Dedifferentiated amniotic fluid mesenchymal stem cell (primary cell): Measurements from ENCODE around the gene RCCD1.
"Not testable (repeated sequence)": the region's sequence is repeated elsewhere in the genome, so short reads cannot be mapped to it uniquely, and the experiment has no call there.

Experiments used
- DNase-seq: peaks from one replicate; pipeline ENCODE4 v3.0.0-alpha.2; 2016; ENCODE audit errors: extremely low spot score

The RCCD1 gene

DNA sequence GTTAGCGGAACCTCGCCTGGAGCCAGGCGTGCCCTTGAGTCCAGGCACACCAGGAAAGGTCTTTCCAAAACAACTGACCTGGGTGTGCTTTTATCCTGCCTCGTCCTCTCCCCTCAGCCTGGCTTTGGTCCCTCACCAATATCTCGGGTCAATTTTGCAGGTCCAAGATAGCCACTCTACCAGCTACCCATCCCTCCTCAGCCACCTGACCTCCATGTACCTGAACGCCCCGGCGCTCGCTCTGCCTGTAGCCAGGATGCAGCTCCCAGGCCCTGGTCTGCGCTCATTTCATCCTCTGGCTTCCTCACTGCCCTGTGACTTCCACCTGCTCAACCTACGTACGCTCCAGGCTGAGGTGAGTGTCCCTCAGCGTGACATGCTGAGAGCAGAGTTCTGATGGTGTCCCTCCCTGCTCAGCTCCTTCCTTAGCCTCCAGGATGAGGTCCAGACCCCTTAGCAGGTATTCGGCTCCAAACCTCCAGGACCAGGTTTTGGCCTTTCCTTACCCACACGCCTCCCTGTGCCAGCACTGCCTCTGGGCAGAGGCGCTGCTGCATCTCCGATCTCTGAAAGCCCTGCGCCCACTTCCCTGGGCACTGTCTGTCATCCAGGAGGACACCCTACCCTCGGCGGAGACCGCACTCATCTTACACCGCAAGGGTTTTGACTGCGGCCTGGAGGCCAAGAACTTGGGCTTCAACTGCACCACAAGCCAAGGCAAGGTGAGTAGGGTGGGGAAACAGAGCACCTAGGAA, 36.5 kb upstream of the RCCD1 start:
- DNase-seq = no peak

DNA sequence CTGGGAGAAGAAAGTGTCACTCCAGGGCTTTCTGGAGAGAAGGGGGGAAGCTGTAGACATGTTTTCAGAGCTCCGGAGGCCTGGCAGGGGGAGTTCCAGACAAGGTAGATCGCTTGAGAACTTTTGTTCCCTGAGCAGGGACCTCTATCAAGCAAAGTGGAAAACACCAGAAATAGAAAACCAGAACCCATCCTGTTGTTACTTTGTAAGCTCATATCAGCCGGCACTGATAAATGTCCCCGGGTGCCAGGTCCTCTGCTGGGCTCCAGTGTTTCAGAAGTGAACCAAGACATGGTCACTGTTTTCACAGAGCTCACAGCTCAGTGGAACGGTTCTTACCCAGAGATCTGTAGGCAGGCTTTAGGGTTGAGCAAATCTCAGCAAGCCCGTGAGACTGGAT, 35.8 kb upstream of the RCCD1 start:
- DNase-seq = no peak

DNA sequence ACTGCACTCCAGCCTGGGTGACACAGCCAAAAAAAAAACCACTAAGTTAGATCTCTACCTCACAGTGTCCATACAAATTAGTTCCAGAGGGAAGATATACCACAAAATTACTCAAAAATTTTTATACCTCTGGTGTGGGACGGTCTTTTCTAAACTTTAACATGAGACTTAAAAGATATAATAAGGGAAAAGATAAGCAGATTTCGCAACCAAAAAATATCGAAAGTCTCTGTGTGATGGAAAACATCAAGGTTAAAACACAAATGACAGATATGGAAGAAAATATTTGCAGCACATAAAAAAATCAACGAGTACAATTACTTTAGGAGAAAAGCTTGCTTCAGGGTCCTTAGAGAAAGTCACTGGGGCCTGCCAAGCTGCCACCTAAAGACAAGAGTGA, 32.8 kb upstream of the RCCD1 start:
- DNase-seq = no peak

DNA sequence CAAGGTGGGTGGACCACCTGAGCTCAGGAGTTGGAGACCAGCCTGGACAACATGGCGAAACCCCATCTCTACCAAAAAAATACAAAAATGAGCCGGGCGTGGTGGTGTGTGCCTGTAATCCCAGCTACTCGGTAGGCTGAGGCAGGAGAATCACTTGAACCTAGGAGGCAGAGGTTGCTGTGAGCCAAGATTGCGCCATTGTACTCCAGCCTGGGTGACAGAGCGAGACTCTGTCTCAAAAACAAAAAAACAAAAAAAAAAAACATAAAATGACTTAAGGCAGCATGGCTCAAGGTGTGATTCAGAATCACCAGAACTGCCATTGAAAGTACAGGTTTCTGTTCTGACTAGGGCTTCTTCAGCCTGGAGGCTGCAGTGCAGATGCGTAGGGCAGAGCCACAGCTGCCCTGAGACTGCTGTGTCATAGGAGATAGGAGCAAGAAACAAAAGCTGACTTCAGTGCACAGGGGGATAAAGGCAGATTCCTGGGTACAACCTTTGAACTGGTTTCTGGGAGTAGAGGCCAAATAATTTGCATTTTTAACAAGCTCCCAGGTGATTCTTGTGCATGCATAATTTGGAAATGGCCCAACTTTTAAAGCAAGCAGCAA, 31.9 kb upstream of the RCCD1 start:
- not testable (repeated sequence) for DNase-seq

DNA sequence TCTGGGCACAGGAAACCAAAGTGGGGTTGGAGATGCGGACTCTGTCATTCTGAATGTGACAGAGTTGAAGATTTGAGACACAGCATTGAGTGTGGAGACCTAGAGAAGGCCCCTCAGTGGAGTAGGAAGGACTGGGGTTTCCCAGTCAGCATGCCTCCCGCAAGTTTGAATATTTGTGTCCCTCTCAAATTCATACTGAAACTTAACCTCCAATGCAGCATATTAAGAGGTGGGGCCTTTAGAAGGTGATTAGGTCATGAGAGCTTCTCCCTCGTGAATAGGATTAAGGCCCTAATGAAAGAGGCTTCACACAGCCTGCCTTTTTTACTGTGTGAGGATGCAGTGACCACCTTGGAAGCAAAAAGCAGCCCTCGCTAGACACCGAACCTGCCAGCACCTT, 30.3 kb upstream of the RCCD1 start:
- no peak for DNase-seq

DNA sequence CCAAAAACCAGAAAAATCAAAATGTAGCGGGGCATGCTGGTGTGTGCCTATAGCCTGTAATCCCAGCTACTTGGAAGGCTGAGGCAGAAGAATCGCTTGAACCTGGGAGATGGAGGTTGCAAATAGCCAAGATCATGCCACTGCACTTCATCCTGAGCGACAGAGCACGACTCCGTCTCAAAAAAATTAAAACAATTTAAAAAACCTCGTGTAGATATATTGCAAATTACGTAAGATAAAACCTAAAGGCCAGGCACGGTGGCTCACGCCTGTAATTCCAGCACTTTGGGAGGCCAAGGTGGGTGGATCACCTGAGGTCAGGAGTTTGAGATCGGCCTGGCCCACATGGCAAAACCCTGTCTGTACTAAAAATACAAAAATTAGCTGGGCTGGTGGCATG, 27.9 kb upstream of the RCCD1 start:
- DNase-seq = not testable (repeated sequence)

DNA sequence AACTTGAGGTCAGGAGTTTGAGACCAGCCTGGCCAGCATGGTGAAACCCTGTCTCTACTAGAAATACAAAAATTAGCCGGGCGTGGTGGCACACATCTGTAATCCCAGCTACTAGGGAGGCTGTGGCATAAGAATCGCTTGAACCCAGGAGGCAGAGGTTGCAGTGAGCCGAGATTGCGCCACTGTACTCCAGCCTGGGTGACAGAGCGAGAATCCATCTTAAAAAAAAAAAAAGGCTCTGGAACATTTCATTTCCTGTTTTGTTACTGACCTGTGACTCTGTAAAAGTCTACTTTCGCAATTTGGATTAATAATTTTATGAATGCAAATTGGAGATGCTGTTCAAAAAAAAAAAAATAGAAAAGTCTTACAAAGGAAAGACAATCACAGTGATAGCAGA, 26.6 kb upstream of the RCCD1 start:
- not testable (repeated sequence) for DNase-seq

DNA sequence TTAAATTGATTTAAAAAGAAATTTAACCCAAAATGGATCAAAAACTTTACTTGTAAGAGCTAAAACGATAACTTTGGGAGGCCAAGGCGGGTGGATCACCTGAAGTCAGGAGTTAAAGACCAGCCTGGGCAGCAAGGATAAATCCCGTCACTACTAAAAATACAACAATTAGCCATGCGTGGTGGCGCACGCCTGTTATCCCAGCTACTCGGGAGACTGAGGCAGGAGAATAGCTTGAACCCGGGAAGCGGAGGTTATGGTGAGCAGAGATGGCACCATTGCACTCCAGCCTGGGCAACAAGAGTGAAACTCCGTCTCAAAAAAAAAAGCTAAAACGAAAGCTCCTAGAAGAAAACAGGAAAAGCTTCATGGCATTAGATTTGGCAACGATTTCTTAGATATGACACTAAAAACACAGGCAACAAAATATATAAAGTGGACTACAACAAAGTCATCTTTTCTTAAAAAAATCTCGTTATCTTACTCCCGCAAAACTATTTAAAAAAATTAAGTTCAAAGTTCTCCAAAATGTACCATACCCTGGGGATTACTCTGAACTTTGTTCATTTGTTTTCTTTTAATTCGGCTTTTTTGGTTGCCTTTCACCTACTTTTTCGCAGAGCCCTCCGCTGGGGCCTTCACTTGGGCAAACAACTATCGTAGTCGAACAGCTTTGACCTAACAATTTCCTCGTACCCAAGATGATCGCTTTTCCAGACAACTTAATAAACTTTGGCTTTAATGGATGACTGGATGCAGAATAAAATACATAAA, 25.3 kb upstream of the RCCD1 start:
- peak; percentile 18 for DNase-seq

DNA sequence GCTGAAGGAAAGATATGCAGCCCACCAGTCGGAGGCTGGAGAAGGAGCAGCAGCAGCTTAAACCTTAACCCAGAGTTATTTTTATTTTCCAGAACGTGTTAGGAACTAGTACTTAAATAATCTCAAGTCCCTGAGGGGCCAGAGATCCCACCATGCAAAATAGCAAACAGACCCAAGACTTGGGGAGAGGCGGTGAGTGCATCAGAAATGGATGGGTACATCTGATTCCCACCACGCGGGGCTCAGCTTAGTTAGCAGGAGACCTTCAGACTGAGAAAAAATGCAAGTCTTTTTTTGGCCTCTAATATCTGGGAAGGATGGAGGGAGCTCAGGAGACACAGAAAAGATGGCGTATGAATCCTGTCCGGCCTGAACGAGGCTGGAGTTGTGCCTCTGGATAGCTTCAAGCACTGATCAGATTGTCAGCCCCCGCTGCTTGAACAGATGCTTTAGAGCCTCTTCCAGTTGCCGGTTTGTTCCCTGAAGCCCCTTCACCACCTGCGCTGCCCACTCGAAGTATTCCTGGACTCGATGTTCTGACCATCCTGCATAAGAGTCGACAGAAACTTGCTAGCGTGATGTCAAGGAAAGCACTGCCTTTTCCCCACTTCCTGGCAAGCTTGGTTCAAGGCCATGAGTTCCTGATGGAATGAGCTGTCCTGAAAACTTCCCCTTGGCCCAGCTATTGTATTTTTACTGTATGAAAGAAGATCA, 23.7 kb upstream of the RCCD1 start:
- DNase-seq = no peak

DNA sequence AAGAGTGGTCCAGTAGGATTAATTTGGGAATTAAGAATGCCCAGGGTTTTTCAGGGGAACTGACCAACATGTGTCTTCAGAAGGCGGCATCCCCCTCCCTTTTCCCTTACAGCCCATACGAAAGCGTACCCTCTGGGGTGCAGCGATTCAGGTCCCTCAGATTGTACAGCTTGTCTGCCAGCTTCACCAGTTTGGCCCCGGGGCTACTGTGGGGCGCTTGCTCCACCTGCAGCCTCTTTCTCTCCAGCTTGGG, 23.2 kb upstream of the RCCD1 start:
- no peak for DNase-seq

DNA sequence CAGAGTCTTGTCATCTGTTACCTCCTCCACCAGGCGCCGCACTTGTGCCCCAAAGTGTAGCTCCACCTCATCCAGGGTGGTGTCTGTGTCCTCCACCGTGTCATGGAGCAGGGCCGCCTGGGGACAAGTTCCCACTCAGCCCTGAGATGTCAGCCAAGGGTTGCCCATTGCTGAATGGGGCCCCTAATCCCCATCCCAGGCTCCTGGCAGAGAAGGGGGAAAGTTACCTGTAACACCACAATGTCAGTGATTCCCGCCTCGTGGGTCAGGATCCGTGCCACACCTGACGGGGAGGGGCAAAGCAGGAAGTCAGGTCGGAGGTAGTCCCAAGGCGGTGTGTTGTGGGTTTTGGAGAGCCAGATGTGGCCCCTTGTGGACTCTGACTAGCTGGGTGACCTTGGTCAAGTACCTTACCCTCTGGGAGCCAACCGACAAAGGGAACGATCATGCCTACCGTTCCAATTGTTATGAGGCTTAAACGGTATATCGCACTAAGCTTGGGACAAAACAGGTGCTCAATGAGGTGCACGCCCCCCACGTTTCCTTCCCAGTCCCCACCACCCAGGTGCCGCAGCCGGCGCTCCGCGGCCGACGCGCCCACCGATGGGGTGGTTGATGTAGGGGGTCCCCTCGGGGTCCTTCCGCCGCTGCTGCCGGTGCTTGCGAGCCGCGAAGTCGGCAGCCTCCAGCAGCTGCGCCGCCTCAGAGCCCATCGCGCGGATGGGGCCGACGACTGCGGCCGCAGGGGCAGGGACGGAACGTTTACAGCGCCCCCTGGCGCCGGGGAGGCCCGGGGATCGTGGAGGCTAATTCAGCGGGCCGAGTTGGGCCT, 22.6 kb upstream of the RCCD1 start, which contains the start of gene HDDC3:
Gene HDDC3 (minus strand): TSS at position 722 of the 832 bp plus-strand sequence. CDS start 9 bp downstream, at position 713.
- DNase-seq = peak; percentile 76

DNA sequence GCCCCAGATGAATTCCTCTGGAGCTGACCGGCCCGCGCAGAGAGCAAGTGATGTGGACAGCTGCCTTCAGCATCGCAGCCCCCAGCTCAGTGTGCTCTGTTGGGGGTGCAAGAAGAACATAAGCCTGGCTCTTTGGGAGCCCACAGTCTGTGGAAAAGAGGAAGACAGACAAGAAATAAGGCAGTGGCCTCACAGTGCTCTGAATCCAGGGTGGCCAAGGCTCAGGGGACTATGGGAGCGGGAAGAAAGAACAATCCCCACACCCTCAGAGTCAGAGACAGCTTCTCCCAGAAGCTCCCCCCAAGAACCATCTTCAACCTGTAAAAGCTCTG, 22.1 kb upstream of the RCCD1 start:
- DNase-seq = no peak

DNA sequence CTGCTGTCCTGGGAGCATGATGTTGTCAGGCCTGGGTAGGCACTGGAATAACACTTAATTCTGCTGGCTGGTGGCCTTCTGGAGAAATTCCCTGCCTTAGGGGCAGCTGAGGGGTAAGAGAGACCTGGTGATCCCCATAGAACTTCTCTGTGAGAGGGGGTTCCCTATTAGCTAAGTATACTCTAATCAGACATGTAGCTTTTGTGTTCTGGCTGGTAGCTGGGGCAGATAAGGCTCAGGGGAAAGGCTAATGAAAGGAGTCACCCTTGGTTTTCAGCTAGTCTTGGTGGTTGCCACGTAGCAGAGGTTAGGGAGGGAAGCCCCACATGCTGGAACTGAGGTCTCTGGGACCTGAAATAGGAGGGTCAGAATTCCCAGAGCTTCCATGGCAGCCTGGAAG, 21.4 kb upstream of the RCCD1 start:
- DNase-seq = no peak

DNA sequence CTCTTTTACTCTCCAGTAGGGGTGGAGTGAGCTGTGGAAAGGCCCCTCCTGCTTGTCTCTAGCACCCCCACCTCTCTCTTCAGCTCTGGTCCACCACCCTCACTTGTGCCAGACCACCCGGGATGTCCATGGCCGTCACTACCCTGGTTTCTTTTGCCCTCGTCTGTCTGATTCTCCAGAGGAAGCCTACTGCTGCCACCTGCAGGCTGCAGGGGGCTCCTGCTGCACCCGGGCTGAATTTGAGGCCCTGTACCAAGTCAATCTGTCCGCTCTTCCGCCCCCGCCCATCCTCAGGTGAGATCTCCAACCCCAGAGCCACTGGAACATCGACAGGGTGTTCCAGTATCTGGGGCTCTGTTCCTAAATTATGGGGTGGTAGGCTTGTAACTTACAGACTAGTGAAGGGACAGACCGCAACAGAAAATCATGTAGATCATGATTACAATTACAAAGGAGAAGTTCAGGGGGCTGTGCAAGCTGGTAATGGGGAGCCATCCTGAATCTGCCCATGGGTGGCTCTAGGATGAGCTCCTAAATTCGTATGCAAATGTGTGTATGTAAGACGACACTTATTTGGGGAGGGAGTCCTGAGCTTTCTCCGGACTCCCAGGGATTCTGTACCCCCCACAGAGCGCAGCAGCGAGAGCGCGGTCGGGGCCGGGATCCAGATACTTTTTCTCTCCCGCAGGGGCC, 20.3 kb upstream of the RCCD1 start:
- DNase-seq = peak; percentile 69

DNA sequence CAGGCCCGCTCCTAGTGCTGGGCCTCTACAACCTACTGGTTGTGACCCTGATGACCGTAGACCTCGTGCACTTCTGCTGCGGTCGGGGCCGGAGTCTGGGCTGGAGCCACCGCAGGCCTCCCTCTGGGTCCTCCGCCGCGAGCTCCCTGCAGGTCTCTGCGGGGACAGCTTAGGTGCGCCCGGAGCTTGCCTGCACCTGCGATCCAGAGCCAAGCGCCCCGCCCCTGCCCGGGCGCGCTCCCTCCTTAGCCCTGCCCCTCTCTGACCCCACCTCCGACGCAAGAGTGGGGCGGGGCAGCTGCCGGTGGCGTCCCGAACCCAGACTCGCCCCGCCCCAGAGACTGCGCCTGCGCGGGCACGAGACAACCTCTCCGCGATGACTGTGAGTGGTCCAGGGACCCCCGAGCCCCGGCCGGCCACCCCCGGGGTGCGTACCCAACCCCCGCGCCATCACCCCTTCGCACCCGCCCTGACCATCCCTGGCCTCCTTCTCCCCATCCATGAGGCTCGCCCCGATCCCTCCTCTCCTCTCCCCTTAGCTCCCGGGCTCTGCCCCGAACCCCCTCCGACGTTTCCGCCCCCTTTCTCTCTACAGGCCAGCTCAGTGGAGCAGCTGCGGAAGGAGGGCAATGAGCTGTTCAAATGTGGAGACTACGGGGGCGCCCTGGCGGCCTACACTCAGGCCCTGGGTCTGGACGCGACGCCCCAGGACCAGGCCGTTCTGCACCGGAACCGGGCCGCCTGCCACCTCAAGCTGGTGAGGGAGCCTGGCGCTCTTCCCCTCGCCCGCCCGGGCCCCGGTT, 19.5 kb upstream of the RCCD1 start, which contains the start of gene UNC45A:
Gene UNC45A (plus strand): TSS at position 337 of the 803 bp plus-strand sequence. CDS start 40 bp downstream, at position 377.
- DNase-seq = peak; percentile 57

DNA sequence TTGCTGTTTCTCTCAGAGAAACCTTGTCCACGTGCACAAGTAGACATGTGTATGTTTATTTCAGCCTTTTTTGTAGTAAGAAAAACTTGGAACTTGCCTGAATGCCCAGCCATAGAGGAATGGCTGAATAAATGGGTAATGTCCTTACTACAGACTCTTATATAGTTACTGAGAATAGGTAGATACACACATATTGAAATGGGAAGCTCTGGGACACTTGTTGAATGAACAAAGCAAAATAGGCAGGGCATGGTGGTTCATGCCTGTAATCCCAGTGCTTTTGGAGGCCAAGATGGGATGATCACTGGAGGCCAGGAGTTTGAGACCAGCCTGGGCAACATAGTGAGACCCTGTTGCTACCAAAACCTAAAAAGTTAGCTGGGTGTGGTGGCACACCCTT, 17.9 kb upstream of the RCCD1 start:
- no peak for DNase-seq

DNA sequence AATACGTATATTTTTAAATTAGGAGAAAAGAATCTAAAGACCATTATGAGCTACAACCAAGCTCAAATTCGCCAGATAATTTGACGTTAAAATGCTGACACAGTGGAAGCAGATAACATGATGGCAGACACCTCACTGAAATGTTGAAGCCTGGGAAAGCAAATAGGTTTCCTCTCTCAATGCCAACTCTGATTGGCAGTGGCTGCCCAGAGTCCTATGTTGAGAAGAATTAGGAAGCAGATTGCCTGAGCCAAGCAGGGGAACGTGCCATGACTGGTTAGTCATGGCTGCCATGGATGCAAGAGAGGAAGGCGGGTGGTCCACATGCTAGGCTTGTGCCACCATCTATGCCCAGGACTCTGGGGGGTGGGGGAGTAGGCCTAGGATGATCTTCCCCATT, 16.4 kb upstream of the RCCD1 start:
- no peak for DNase-seq

DNA sequence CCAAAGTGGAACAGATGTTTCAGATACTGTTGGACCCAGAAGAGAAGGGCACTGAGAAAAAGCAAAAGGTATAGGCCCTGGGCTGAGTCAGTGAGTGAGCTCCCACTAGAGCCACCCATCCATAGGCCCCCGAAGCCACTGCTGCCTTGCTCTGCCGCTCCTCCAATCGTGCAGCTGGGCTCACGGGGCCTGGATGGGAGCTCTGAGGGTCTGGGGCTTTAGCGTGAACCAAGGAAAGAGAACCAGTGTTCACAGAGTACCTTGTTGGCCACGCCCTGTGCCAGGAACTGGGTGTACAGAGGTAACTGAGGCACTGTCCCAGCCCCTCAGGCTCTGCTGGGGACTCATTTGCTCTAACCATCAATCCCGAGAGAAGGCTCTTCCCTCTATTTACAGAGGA, 14.9 kb upstream of the RCCD1 start:
- no peak for DNase-seq

DNA sequence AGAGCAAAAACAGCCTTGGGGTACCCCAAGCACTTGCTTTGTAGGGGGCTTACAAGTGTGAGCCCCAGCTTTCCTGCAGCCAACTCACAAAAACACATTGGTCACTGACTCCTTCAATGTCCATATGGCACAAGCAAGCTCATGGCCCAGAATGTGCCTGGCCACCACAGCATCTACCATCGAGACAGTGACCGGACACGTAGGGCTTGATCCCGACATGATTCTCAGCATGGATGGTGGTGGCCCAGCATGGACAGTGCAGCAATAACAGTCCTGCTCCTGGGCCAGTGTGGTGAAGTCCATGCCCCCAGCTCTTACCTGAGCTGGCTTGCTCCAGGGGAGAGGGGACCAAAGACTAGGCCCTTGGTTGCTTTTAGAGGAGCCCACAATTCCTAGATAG, 13.6 kb upstream of the RCCD1 start:
- no peak for DNase-seq
